ENCODE measurements around the gene GJB6.

The GJB6 gene

GRCh38 chr13:20178156-20178555 lies 54.0 kb downstream of the GJB6 start:
- TF ChIP-seq FOXP2 (optimal IDR thresholded peaks at IDR 0.05; ENCODE audit: borderline replicate concordance, extremely low read depth, extremely low read length, insufficient read depth) (no peak), POLR2AphosphoS5 (IDR thresholded peaks at IDR 0.05; ENCODE audit: low read depth, low read length) (no peak), TAF1 (IDR thresholded peaks at IDR 0.05; ENCODE audit: borderline replicate concordance, insufficient read depth, low read length) (no peak), SIN3A (IDR thresholded peaks at IDR 0.05; ENCODE audit: borderline replicate concordance, insufficient read depth, low read length) (no peak), REST (IDR thresholded peaks at IDR 0.05; ENCODE audit: insufficient read depth in 1 of 2, low read depth in 2 of 2, low read length in 2 of 2) (no peak)

- TF ChIP-seq POLR2AphosphoS5 (IDR thresholded peaks at IDR 0.05; ENCODE audit: low read depth, low read length) (no peak), FOXP2 (optimal IDR thresholded peaks at IDR 0.05; ENCODE audit: borderline replicate concordance, extremely low read depth, extremely low read length, insufficient read depth) (no peak), REST (IDR thresholded peaks at IDR 0.05; ENCODE audit: insufficient read depth in 1 of 2, low read depth in 2 of 2, low read length in 2 of 2) (no peak), SIN3A (IDR thresholded peaks at IDR 0.05; ENCODE audit: borderline replicate concordance, insufficient read depth, low read length) (no peak), TAF1 (IDR thresholded peaks at IDR 0.05; ENCODE audit: borderline replicate concordance, insufficient read depth, low read length) (no peak)
Observed at GRCh38 chr13:20177049-20177831, 54.9 kb downstream of the GJB6 start.

GRCh38 chr13:20175907-20176652 lies 56.0 kb downstream of the GJB6 start:
- no peak for TF ChIP-seq SIN3A (IDR thresholded peaks at IDR 0.05; ENCODE audit: borderline replicate concordance, insufficient read depth, low read length)
- no peak for TF ChIP-seq REST (IDR thresholded peaks at IDR 0.05; ENCODE audit: insufficient read depth in 1 of 2, low read depth in 2 of 2, low read length in 2 of 2)
- no peak for TF ChIP-seq POLR2AphosphoS5 (IDR thresholded peaks at IDR 0.05; ENCODE audit: low read depth, low read length)
- no peak for TF ChIP-seq TAF1 (IDR thresholded peaks at IDR 0.05; ENCODE audit: borderline replicate concordance, insufficient read depth, low read length)
- TF ChIP-seq FOXP2 (optimal IDR thresholded peaks at IDR 0.05; ENCODE audit: borderline replicate concordance, extremely low read depth, extremely low read length, insufficient read depth), result no peak

GRCh38 chr13:20175406-20175794 lies 56.7 kb downstream of the GJB6 start:
- TF ChIP-seq TAF1 (IDR thresholded peaks at IDR 0.05; ENCODE audit: borderline replicate concordance, insufficient read depth, low read length) (no peak), REST (IDR thresholded peaks at IDR 0.05; ENCODE audit: insufficient read depth in 1 of 2, low read depth in 2 of 2, low read length in 2 of 2) (no peak), SIN3A (IDR thresholded peaks at IDR 0.05; ENCODE audit: borderline replicate concordance, insufficient read depth, low read length) (no peak), POLR2AphosphoS5 (IDR thresholded peaks at IDR 0.05; ENCODE audit: low read depth, low read length) (no peak), FOXP2 (optimal IDR thresholded peaks at IDR 0.05; ENCODE audit: borderline replicate concordance, extremely low read depth, extremely low read length, insufficient read depth) (no peak)

All from PFSK-1 (cell line).